Activated B cell treated with CpG ODN at 0.5 μM for 24 hours (primary cell): ENCODE measurements around the gene DOCK1. TPM values are rescaled to one million over a fixed set of nuclear protein-coding genes. Genes with fewer than 3 reads are reported as not detected.

Experiments
- ATAC-seq: fragments of 200-7000 bp; cut with Tn5 transposase; one replicate; pipeline ENCODE4 v1.10.0; 2021; ENCODE audit warnings: low read depth, mild to moderate bottlenecking, moderate library complexity
- CTCF ChIA-PET: fragments of 350-600 bp; sonication (Branson Sonifier 250); formaldehyde crosslinking; loops from one replicate; lab custom pipeline; 2021; ENCODE audit warnings: antibody characterized with exemption; lab: Charles Lee
- POLR2A ChIA-PET: fragments of 350-600 bp; sonication (Branson Sonifier 250); formaldehyde crosslinking; loops from one replicate; lab custom pipeline; 2021; ENCODE audit warnings: antibody characterized with exemption; lab: Charles Lee
- DNase-seq: peaks from one replicate; pipeline ENCODE4 v3.0.0; 2022
- H3K27ac Mint-ChIP-seq: one replicate; pipeline ENCODE4 v1.8.0; 2020; ENCODE audit warnings: mixed read lengths
- H3K27me3 Mint-ChIP-seq: one replicate; pipeline ENCODE4 v1.8.0; 2021; ENCODE audit warnings: mixed read lengths
- H3K36me3 Mint-ChIP-seq: one replicate; pipeline ENCODE4 v1.8.0; 2021; ENCODE audit warnings: low read depth, mixed read lengths
- H3K4me1 Mint-ChIP-seq: one replicate; pipeline ENCODE4 v1.8.0; 2021; ENCODE audit warnings: mixed read lengths
- H3K4me3 Mint-ChIP-seq: one replicate; pipeline ENCODE4 v1.8.0; 2020; ENCODE audit warnings: mild to moderate bottlenecking, mixed read lengths
- H3K9me3 Mint-ChIP-seq: one replicate; pipeline ENCODE4 v1.8.0; 2020; ENCODE audit warnings: mixed read lengths
- intact Hi-C: fragments of 100-400 bp; cut with micrococcal nuclease; formaldehyde crosslinking; loops from one replicate; pipeline ENCODE4 v1.15.1; 2024
- total RNA-seq: library from RNA; stranded (reverse); gene quantifications from 2 replicates; pipeline ENCODE4 v1.2.3, GENCODE V29; 2022
- TF ChIP-seq, protein P1 (sequence below): fragments of 200-600 bp; IDR thresholded peaks from one replicate; pipeline ENCODE4 v1.8.0; 2022; ENCODE audit warnings: antibody characterized with exemption, mild to moderate bottlenecking

DOCK1 gene
- total RNA-seq, 1 donor from 2014 or later, result not detected

DNA sequence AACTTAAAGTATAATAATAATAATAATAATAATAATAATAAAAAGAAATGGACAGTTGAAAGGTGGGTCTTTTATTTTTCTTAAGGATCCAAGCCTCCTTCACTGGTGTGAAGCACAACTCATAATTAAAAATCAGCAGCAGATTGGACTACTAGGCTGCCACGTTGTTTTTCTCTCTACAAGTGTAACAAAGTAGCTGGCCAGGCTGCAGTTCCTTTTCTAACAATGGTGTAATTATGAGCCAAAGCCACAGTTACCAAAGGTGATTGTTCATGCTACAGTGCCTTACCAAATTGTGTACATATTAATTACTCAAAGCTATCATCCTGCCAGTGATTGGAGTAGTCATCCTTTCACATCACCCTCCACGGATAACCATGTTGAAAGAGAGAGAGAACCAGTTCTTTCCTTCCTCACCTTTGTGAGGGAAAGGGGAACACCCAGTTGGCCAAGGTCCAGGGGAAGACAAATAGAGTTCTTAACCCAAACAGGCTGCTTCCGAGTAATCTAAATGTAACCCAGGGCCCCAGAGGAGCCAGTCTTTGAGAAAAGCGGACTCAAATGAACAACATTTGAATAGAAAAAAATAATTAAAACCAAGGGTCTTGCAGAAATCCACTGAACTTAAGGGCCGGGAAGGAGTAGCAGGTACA lies 557.5 kb downstream of the DOCK1 start:
- POLR2A ChIA-PET, result no interaction called here
- CTCF ChIA-PET, result no interaction called here

DNA sequence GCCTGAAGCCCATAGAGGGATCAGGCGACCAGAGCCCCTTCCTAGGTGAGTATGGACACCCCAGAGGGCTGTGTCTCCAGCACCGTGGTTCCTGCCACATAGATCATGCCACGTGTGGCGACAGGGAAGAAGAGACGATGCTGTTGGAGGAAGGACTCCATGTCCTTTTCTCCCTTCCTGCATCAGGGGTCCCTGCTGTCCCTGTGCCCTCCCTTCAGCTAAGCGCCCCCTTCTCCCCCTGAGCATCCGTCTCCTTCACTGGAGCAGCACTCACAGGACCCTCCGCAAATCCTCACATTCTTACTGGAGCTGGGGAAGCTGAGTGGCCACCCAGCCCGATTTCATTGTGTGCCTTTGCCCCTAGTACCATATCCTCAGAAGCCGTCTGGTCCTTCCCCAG lies 558.3 kb downstream of the DOCK1 start:
- POLR2A ChIA-PET, result no interaction called here
- H3K4me3 Mint-ChIP-seq, result no peak overlapping the region
- DNase-seq (no peak), ATAC-seq (no peak)
- no peaks in the 10 kb centered on the region for H3K9me3 Mint-ChIP-seq
- TF ChIP-seq, protein P1, sequence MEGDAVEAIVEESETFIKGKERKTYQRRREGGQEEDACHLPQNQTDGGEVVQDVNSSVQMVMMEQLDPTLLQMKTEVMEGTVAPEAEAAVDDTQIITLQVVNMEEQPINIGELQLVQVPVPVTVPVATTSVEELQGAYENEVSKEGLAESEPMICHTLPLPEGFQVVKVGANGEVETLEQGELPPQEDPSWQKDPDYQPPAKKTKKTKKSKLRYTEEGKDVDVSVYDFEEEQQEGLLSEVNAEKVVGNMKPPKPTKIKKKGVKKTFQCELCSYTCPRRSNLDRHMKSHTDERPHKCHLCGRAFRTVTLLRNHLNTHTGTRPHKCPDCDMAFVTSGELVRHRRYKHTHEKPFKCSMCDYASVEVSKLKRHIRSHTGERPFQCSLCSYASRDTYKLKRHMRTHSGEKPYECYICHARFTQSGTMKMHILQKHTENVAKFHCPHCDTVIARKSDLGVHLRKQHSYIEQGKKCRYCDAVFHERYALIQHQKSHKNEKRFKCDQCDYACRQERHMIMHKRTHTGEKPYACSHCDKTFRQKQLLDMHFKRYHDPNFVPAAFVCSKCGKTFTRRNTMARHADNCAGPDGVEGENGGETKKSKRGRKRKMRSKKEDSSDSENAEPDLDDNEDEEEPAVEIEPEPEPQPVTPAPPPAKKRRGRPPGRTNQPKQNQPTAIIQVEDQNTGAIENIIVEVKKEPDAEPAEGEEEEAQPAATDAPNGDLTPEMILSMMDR, result no peak
- no peak overlapping the region for H3K27ac Mint-ChIP-seq
- CTCF ChIA-PET, result no interaction called here
- H3K36me3 Mint-ChIP-seq, result no peaks in the 10 kb centered on the region
- H3K27me3 Mint-ChIP-seq, result no peaks in the 10 kb centered on the region
- no peaks in the 10 kb centered on the region for H3K4me1 Mint-ChIP-seq
- intact Hi-C loops, result no loop called here

More for the DNA sequence above, 557.5 kb downstream of the DOCK1 start:
- no peaks in the 10 kb centered on the region for H3K4me1 Mint-ChIP-seq
- no peaks in the 10 kb centered on the region for H3K27me3 Mint-ChIP-seq
- H3K4me3 Mint-ChIP-seq, result no peak overlapping the region
- no peaks in the 10 kb centered on the region for H3K36me3 Mint-ChIP-seq
- TF ChIP-seq, protein P1, result no peak
- H3K27ac Mint-ChIP-seq, result no peak overlapping the region
- peaks cover 3% of the 10 kb centered on the region for H3K9me3 Mint-ChIP-seq
- no peak for DNase-seq
- intact Hi-C loops, result no loop called here
- no peak for ATAC-seq

DNA sequence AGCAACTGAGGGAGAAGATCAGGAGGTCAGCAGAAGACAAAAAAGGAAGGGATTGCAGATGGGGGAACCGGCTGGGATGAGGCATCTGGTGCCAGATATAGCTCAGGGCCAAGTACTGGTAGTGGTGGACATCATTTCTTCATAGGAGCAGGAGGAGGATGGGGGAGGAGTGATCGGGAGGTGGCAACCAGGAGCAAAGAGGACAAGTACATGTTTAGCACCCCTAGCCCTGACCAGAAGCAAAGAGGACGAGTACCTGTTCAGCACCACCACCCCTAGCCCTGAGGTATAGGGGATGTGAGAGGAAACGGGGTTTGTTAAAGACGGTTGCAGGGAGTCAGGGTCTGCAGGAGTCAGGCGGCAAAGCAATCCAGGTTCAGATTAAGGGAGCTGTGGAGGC lies 559.3 kb downstream of the DOCK1 start:
- H3K4me3 Mint-ChIP-seq, result no peak overlapping the region
- CTCF ChIA-PET, result no interaction called here
- TF ChIP-seq, protein P1, result no peak

DNA sequence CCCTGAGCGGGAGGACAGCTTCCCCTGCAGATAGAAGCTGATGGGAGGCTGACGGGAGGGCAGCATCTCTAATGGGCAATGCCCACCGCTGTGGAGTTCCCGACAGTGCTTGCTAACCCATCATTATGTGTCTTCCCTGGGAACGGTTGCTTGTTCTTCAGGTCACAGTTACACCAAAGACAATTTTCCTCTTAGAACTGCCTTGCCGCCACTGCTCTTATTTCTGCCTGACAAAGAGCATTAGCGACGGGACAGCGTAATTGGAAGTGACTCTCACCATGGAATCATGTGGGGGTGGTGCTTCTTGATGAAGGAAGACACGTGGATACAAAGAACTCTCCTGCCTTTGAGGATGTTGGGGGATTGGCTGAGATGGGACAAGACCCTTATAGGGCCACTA lies 562.6 kb downstream of the DOCK1 start:
- H3K4me3 Mint-ChIP-seq, result no peak overlapping the region
- no peaks in the 10 kb centered on the region for H3K9me3 Mint-ChIP-seq
- no peaks in the 10 kb centered on the region for H3K4me1 Mint-ChIP-seq
- POLR2A ChIA-PET, result no interaction called here
- no peaks in the 10 kb centered on the region for H3K36me3 Mint-ChIP-seq
- CTCF ChIA-PET, result no interaction called here
- intact Hi-C loops, result no loop called here
- ATAC-seq (no peak), DNase-seq (no peak)
- H3K27me3 Mint-ChIP-seq, result no peaks in the 10 kb centered on the region
- TF ChIP-seq, protein P1, result no peak
- H3K27ac Mint-ChIP-seq, result no peak overlapping the region

More for the DNA sequence above, 559.3 kb downstream of the DOCK1 start:
- ATAC-seq, result no peak
- Mint-ChIP-seq H3K9me3 (no peaks in the 10 kb centered on the region), H3K4me1 (no peaks in the 10 kb centered on the region), H3K36me3 (no peaks in the 10 kb centered on the region), H3K27me3 (no peaks in the 10 kb centered on the region), H3K27ac (no peak overlapping the region)
- POLR2A ChIA-PET, result no interaction called here
- intact Hi-C loops, result no loop called here
- DNase-seq, result no peak

DNA sequence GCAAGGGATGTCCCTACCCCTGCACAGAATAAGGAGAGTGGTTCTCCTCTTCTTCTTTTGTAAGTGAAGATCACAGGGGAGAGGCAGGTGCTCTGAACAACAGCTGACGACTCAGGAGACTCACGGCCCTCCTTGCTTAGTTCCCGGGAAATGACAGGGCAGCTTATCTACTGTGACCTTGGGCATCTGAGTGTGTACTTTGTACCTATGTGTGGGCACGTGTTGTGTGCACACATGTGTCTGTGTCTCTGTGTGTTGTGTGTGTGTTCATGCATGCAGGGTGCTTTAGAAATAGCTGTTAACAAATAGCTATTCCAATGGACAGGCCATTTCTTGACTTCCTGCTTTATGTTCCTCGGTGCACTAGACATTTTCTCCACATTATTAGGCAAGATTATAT lies 563.4 kb downstream of the DOCK1 start:
- ChIA-PET POLR2A (no interaction called here), CTCF (no interaction called here)
- H3K36me3 Mint-ChIP-seq, result no peaks in the 10 kb centered on the region
- no peaks in the 10 kb centered on the region for H3K9me3 Mint-ChIP-seq
- DNase-seq (no peak), ATAC-seq (no peak)
- H3K27ac Mint-ChIP-seq, result no peak overlapping the region
- TF ChIP-seq, protein P1, result no peak
- no peaks in the 10 kb centered on the region for H3K27me3 Mint-ChIP-seq
- intact Hi-C loops, result no loop called here
- H3K4me1 Mint-ChIP-seq, result no peaks in the 10 kb centered on the region
- no peak overlapping the region for H3K4me3 Mint-ChIP-seq
